BLaER1 treated with 17β-estradiol and CSF1 and Interleukin-3, amounts not matched to agents 10 nM and 100 nM (cell line): ENCODE measurements around the gene PAN3.
A peak's percentile ranks its signal among the peaks of the same experiment; 100 is the strongest.

Experiments used
- H3K27ac ChIP-seq, 11 experiments: shearing (Covaris generic); formaldehyde crosslinking; 2 replicates each; pipeline ENCODE4 v1.8.1; 2022
- H3K27me3 ChIP-seq, 11 experiments: shearing (Covaris generic); formaldehyde crosslinking; 2 replicates each; pipeline ENCODE4 v1.8.1; 2022
- H3K36me3 ChIP-seq, 11 experiments: shearing (Covaris generic); formaldehyde crosslinking; 2 replicates each; pipeline ENCODE4 v1.8.1; 2022
- H3K4me1 ChIP-seq, 10 experiments: shearing (Covaris generic); formaldehyde crosslinking; 2 replicates each; pipeline ENCODE4 v1.8.1; 2022
- H3K4me2 ChIP-seq, 11 experiments: shearing (Covaris generic); formaldehyde crosslinking; 2 replicates each; pipeline ENCODE4 v1.8.1; 2022
- H3K4me3 ChIP-seq, 10 experiments: shearing (Covaris generic); formaldehyde crosslinking; 2 replicates each; pipeline ENCODE4 v1.8.1; 2022
- H3K9ac ChIP-seq, 11 experiments: shearing (Covaris generic); formaldehyde crosslinking; 2 replicates each; pipeline ENCODE4 v1.8.1; 2022
- H3K9me3 ChIP-seq, 11 experiments: shearing (Covaris generic); formaldehyde crosslinking; replicated peaks in 1 of 11; 2 replicates each; pipeline ENCODE4 v1.8.1; 2022
- H4K20me1 ChIP-seq, 11 experiments: shearing (Covaris generic); formaldehyde crosslinking; 2 replicates each; pipeline ENCODE4 v1.8.1; 2022
- Cebpa-rat ChIP-seq, 11 experiments: shearing (Covaris generic); IDR thresholded peaks; 2 replicates each; pipeline ENCODE4 v1.8.1; 2022

PAN3 gene

DNA sequence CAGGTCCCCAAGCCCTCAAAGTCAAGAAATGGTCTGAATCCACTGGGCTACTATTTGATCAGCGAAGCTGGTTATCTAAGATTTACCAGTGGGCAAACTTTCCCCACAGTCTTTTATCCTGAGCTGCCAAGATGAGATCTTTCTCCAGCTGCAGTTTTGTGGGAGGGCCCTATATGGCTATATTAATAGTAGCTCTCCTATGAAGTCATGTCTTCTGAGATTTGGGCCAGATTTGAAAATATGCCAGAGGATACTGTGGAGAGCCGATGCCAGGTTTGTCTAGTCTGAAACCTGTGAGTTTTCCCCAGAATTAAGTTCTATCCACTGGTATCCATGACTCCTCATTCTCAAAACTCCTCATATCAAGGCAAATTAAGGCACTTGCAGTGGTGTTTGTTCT is 183.4 kb downstream of the PAN3 start:
- peaks cover 15 to 77% (median 57%) of the 10 kb centered on the region in 10 experiments for H3K4me1 ChIP-seq
- no peak overlapping the region for H3K4me3 ChIP-seq
- H4K20me1 ChIP-seq, result peaks cover 0 to 6% (median 0%) of the 10 kb centered on the region in 11 experiments; a peak in 2 of 22 replicates
- no peak overlapping the region for H3K9ac ChIP-seq
- peaks cover 6 to 30% (median 15%) of the 10 kb centered on the region in 11 experiments; a peak in 18 of 22 replicates for H3K36me3 ChIP-seq
- H3K9me3 ChIP-seq, result no peaks in the 10 kb centered on the region
- peak overlapping the region in 6 of 11 experiments; percentile 18 to 42 (median 30); a peak in 10 of 22 replicates for H3K4me2 ChIP-seq
- H3K27me3 ChIP-seq, result no peaks in the 10 kb centered on the region
- no peak for TF ChIP-seq Cebpa-rat (IDR thresholded peaks at IDR 0.05)
- H3K27ac ChIP-seq, result no peak overlapping the region

DNA sequence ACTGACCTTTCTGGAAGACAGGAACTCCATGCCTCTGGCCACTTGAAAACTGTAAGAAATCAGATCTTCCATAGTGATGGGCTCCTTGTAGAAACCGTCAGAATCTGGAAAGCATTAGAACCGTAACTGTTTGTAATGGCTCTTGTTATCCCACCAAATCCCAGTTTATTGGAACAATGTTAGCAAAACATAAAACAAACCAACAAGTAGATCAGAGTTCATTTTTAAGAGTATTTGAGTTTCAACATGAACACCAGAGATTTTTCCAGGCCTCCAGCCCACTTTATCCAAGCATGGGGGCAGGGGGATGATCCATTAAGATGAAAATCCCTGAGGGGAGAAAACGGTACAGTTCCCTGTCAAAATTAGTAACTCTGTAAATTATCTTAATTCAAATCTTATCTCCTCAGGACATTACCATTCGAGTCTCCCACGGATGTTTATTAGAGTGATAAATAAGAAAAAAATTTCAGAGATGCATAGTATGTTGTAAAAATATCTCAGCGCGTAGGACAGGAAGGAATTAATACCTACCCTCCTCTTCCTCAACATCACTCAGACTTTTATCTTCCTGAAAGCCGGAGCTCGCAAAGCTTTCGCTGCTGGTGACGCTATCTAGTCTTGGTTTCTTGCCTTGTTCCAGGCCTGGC is 184.0 kb downstream of the PAN3 start:
- peaks cover 6 to 36% (median 15%) of the 10 kb centered on the region in 11 experiments; a peak in 18 of 22 replicates for H3K36me3 ChIP-seq
- H3K27me3 ChIP-seq, result no peaks in the 10 kb centered on the region
- H3K4me2 ChIP-seq, result peak overlapping the region in 6 of 11 experiments; percentile 18 to 42 (median 30); a peak in 7 of 22 replicates
- H3K4me1 ChIP-seq, result peaks cover 11 to 70% (median 50%) of the 10 kb centered on the region in 10 experiments
- no peak overlapping the region for H3K9ac ChIP-seq
- TF ChIP-seq Cebpa-rat (IDR thresholded peaks at IDR 0.05), result no peak
- peaks cover 0 to 1% (median 0%) of the 10 kb centered on the region in 11 experiments; a peak in 1 of 22 replicates for H3K9me3 ChIP-seq
- H4K20me1 ChIP-seq, result peaks cover 0 to 2% (median 0%) of the 10 kb centered on the region in 11 experiments; a peak in 1 of 22 replicates
- H3K4me3 ChIP-seq, result no peak overlapping the region
- H3K27ac ChIP-seq, result no peak overlapping the region

DNA sequence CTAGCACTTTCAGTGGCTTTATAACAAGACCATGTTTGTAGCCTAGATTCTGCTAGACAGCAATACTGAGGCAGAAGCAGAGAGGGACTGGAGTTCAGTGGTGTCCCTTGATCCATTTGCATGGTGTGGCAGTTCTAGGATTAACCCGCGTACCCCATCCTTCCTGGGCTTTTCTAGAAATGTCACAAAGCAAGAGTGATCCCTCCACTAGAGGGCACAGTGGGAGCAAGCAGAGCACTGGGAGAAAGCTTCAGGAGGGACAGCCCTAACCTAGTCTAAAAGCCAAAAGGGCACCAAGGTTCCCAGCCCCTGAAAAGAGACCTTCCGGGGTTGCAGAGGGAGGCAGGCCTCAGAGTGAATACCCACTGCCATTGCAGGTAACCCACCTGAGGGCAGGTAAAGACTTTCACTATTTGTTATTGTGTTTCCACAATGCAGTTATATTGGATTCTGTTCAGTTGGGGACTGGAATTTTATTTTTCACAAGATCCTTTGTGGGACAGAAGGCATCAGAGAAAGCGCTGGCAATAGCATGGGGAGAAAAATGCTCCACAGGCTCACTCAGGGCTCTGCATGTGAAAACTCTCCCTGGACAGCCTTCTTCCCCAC is 185.9 kb downstream of the PAN3 start:
- Histone ChIP-seq H3K27ac (peak overlapping the region in 4 of 11 experiments; percentile 11 to 44 (median 28); a peak in 6 of 22 replicates), H3K36me3 (peaks cover 11 to 54% (median 24%) of the 10 kb centered on the region in 11 experiments; a peak in 20 of 22 replicates), H3K4me1 (peaks cover 15 to 51% (median 35%) of the 10 kb centered on the region in 10 experiments), H3K9ac (peak overlapping the region in 2 of 11 experiments; percentile 1 to 11; a peak in 1 of 22 replicates), H3K27me3 (no peaks in the 10 kb centered on the region), H3K4me2 (peak overlapping the region; percentile 34 to 90 (median 77)), H3K9me3 (peaks cover 0 to 11% (median 0%) of the 10 kb centered on the region in 11 experiments; a peak in 3 of 22 replicates), H4K20me1 (no peaks in the 10 kb centered on the region; a peak in 1 of 22 replicates), H3K4me3 (no peak overlapping the region)
- TF ChIP-seq Cebpa-rat (IDR thresholded peaks at IDR 0.05), result no peak

GRCh38 chr13:28325022-28325421 is 186.7 kb downstream of the PAN3 start:
- H3K4me2 ChIP-seq, result peak overlapping the region; percentile 34 to 90 (median 77)
- H3K4me1 ChIP-seq, result peaks cover 15 to 49% (median 35%) of the 10 kb centered on the region in 10 experiments
- no peak for TF ChIP-seq Cebpa-rat (IDR thresholded peaks at IDR 0.05)
- no peaks in the 10 kb centered on the region; a peak in 1 of 22 replicates for H4K20me1 ChIP-seq
- H3K27ac ChIP-seq, result peak overlapping the region in 4 of 11 experiments; percentile 11 to 44 (median 28); a peak in 5 of 22 replicates
- H3K9me3 ChIP-seq, result peaks cover 0 to 11% (median 0%) of the 10 kb centered on the region in 11 experiments; a peak in 3 of 22 replicates
- peak overlapping the region in 4 of 11 experiments; percentile 5 to 37 (median 14); a peak in 1 of 22 replicates for H3K9ac ChIP-seq
- H3K36me3 ChIP-seq, result peaks cover 11 to 56% (median 31%) of the 10 kb centered on the region in 11 experiments; a peak in 20 of 22 replicates
- peak overlapping the region in 1 of 10 experiments; percentile 0; a peak in 2 of 20 replicates for H3K4me3 ChIP-seq
- H3K27me3 ChIP-seq, result no peaks in the 10 kb centered on the region

DNA sequence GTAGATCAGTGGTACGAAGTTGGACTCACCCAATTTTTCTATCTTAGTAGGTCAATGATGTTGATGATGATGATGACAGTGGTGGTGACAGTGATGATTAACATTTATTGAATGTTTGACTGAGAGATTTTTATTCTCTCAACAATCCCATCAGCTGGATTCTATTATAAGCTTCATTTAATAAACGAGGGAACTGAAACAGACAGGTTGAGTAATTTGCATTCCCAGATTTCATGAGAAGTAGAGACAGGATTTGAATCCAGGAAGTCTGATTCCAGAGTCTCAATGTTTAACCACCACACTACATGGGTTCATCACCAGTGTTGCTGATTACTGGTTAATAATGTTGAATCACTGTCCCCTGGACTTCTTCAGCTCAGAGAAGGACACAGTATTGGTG is 187.7 kb downstream of the PAN3 start:
- Histone ChIP-seq H3K4me2 (peak overlapping the region in 3 of 11 experiments; percentile 77 to 88 (median 84); a peak in 2 of 22 replicates), H3K4me1 (peaks cover 15 to 46% (median 34%) of the 10 kb centered on the region in 10 experiments), H4K20me1 (no peaks in the 10 kb centered on the region; a peak in 1 of 22 replicates), H3K27ac (no peak overlapping the region), H3K36me3 (peaks cover 6 to 53% (median 25%) of the 10 kb centered on the region in 11 experiments; a peak in 18 of 22 replicates), H3K4me3 (no peak overlapping the region), H3K9me3 (peaks cover 0 to 11% (median 0%) of the 10 kb centered on the region in 11 experiments; a peak in 3 of 22 replicates), H3K9ac (no peak overlapping the region), H3K27me3 (no peaks in the 10 kb centered on the region)
- no peak for TF ChIP-seq Cebpa-rat (IDR thresholded peaks at IDR 0.05)

DNA sequence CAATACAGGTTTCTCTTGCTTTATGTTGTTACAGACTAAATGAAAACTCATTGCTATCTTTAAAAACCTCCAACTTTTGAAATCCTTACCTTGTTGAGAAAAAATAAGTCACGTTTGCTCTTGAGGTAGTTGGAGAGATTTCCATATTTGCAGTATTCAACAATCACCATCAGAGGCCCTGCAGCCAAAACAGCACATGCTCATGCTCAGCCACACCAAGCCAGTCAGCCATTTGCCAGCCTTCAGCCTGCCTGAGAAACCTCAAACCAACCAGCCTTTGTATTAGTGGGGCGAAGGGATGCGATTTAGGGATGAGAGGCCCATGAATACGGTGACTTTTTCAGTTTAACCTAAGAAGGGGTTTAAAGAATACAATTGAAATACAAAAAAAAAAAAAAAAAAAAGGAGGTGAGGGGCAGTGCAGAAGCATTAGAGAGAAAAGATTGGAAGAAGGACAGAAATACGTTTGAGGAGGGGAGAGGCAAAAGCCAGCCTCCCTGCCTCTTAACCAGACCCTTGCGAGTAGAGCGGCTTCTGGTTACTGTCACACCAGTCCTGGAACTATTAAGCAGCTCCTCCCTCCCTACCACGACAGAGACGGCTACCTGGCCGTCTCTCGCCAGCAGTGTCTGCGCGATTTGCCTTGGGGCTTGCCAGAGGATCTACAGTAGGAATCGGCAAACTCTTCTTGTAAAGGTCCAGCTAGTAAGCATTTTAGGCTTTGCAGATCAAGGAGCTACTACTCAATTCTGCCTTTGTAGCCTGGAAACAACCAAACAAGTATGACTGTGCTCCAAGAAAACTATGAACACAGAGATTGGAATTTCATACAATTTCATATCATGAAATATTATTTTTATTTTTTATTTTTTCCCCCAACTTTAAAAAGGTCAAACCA is 189.3 kb downstream of the PAN3 start:
- Histone ChIP-seq H3K27ac (no peak overlapping the region), H3K9me3 (peaks cover 0 to 11% (median 0%) of the 10 kb centered on the region in 11 experiments; a peak in 3 of 22 replicates), H3K27me3 (no peaks in the 10 kb centered on the region), H3K9ac (no peak overlapping the region), H3K4me1 (peaks cover 15 to 35% (median 26%) of the 10 kb centered on the region in 10 experiments), H3K4me3 (no peak overlapping the region), H3K4me2 (no peak overlapping the region), H3K36me3 (peaks cover 12 to 53% (median 30%) of the 10 kb centered on the region in 11 experiments; a peak in 19 of 22 replicates), H4K20me1 (no peaks in the 10 kb centered on the region; a peak in 1 of 22 replicates)
- TF ChIP-seq Cebpa-rat (IDR thresholded peaks at IDR 0.05), result no peak

GRCh38 chr13:28328271-28328607 is 189.9 kb downstream of the PAN3 start:
- Histone ChIP-seq H3K36me3 (peaks cover 14 to 59% (median 35%) of the 10 kb centered on the region in 11 experiments; a peak in 20 of 22 replicates), H3K9me3 (peaks cover 0 to 11% (median 0%) of the 10 kb centered on the region in 11 experiments; a peak in 3 of 22 replicates), H3K4me1 (peaks cover 15 to 35% (median 24%) of the 10 kb centered on the region in 10 experiments), H3K27ac (no peak overlapping the region), H3K4me3 (no peak overlapping the region), H3K9ac (no peak overlapping the region), H4K20me1 (no peaks in the 10 kb centered on the region; a peak in 1 of 22 replicates), H3K4me2 (no peak overlapping the region), H3K27me3 (no peaks in the 10 kb centered on the region; a peak in 1 of 22 replicates)
- TF ChIP-seq Cebpa-rat (IDR thresholded peaks at IDR 0.05), result no peak
